ENCODE data around the gene PDE2A.

Gene PDE2A

GRCh38 chr11:72648384-72649136 lies 25.7 kb downstream of the PDE2A start:
- no peak overlapping the region for H3K4me3 Mint-ChIP-seq
- ATAC-seq (replicated peaks) = no peak
- no peaks in the 10 kb centered on the region for H3K9me3 Mint-ChIP-seq
- peaks cover 9 to 14% of the 10 kb centered on the region in 2 donors for H3K27me3 Mint-ChIP-seq
- DNase-seq = no peak
- H3K4me1 Mint-ChIP-seq = peaks cover 0 to 5% of the 10 kb centered on the region in 2 donors
- no peak overlapping the region for H3K27ac Mint-ChIP-seq
- H3K36me3 Mint-ChIP-seq = no peaks in the 10 kb centered on the region

DNA sequence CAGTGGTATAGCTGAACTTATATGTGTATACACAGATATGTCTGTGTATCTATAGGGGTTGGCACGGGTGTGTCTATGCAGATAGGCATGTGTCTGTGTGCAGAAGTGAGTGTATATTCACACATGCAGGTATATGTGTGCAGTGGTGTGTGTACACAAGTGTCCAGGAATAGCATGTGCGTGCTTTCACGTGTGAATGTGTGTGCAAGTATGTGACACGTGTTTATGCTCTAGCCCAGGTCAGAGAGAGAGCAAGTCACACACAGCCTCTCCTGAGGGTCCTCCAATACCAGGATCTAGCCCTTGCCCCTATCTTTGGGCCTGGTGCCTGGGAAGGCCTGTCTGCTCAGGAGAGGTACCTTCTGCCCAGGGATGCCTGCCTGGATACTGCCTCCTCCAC lies 26.3 kb downstream of the PDE2A start:
- DNase-seq (no peak), ATAC-seq (replicated peaks) (no peak)
- Mint-ChIP-seq H3K4me1 (peaks cover 0 to 8% of the 10 kb centered on the region in 2 donors), H3K4me3 (no peak overlapping the region), H3K36me3 (no peaks in the 10 kb centered on the region), H3K27me3 (peaks cover 6 to 10% of the 10 kb centered on the region in 2 donors), H3K9me3 (no peaks in the 10 kb centered on the region), H3K27ac (no peak overlapping the region)

DNA sequence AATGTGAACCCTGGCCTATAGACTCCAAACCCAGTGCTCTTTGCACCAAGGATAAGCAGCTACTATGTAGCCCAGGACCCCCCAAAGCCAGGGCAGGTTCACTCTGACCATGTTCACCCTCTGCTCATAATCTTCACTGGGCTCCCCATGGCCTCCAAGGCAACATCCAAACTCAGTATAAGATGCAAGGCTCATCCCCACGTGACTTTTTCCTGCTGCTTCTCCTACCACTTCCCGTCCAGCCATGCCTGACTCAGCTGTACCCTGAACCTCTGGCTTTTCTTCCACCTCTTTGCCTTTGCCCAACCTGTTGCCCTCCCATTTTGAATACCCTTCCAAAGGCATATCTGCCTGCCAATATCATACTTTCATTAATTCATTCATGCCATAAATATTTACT lies 27.8 kb downstream of the PDE2A start:
- Mint-ChIP-seq H3K4me1 (peaks cover 0 to 8% of the 10 kb centered on the region in 2 donors), H3K36me3 (no peaks in the 10 kb centered on the region), H3K4me3 (no peak overlapping the region), H3K9me3 (no peaks in the 10 kb centered on the region), H3K27me3 (peaks cover 6 to 9% of the 10 kb centered on the region in 2 donors), H3K27ac (no peak overlapping the region)
- ATAC-seq (replicated peaks) (no peak), DNase-seq (no peak)

DNA sequence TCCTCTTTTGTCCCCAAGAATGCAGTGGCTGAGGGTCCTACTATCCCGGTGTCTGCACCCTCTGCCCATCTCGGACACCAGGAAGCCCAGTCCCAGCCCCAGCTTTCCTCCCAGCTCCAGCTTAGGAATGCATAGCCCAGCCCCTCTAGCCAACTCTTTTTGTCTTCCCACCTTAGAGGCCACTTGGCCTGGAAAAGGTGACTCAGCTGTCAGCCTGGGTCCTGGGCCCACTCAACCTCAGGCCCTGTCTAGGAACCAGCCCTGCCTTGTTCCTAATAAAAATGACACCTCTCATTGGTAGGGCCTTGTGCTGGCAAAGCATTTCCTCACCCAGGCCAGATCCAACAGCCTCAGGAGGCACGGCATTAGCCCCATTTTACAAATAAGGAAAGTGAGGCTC lies 28.2 kb downstream of the PDE2A start:
- ATAC-seq (replicated peaks) (no peak), DNase-seq (no peak)
- Mint-ChIP-seq H3K27ac (no peak overlapping the region), H3K27me3 (peaks cover 6 to 9% of the 10 kb centered on the region in 2 donors), H3K9me3 (no peaks in the 10 kb centered on the region), H3K4me3 (no peak overlapping the region), H3K36me3 (no peaks in the 10 kb centered on the region), H3K4me1 (peaks cover 0 to 8% of the 10 kb centered on the region in 2 donors)

DNA sequence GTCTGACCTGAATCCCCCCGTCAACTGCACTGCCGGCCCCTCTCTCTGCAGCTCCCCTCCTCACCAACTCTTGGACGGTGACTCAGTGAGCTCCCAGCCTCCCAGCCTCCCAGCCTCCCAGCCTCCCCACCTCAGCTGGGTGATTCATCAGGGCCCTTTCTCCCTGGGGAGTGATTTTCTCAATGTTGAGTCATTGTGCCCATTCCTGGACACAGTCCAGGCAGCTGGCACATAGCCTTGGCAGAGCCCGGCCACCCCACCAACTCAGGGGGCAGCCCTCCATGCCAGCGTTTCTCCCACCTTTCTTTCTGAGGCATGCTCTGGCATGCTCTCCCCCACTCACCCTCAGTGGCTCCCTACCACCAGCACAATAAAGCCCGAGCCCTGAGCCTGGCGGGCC lies 30.7 kb downstream of the PDE2A start:
- no peaks in the 10 kb centered on the region for H3K9me3 Mint-ChIP-seq
- H3K4me3 Mint-ChIP-seq = peak overlapping the region; percentile 33 to 39
- H3K27me3 Mint-ChIP-seq = peaks cover 6 to 9% of the 10 kb centered on the region in 2 donors
- DNase-seq (no peak), ATAC-seq (replicated peaks) (no peak)
- H3K27ac Mint-ChIP-seq = peak overlapping the region; percentile 42
- peaks cover 0 to 8% of the 10 kb centered on the region in 2 donors for H3K4me1 Mint-ChIP-seq
- H3K36me3 Mint-ChIP-seq = no peaks in the 10 kb centered on the region

GRCh38 chr11:72642884-72643522 lies 31.2 kb downstream of the PDE2A start:
- Mint-ChIP-seq H3K27me3 (peaks cover 6 to 9% of the 10 kb centered on the region in 2 donors), H3K36me3 (no peaks in the 10 kb centered on the region), H3K9me3 (no peaks in the 10 kb centered on the region), H3K4me1 (peaks cover 0 to 8% of the 10 kb centered on the region in 2 donors), H3K27ac (no peak overlapping the region), H3K4me3 (peak overlapping the region; percentile 33 to 79)
- DNase-seq (peak; percentile 46), ATAC-seq (replicated peaks) (peak; percentile 82)

DNA sequence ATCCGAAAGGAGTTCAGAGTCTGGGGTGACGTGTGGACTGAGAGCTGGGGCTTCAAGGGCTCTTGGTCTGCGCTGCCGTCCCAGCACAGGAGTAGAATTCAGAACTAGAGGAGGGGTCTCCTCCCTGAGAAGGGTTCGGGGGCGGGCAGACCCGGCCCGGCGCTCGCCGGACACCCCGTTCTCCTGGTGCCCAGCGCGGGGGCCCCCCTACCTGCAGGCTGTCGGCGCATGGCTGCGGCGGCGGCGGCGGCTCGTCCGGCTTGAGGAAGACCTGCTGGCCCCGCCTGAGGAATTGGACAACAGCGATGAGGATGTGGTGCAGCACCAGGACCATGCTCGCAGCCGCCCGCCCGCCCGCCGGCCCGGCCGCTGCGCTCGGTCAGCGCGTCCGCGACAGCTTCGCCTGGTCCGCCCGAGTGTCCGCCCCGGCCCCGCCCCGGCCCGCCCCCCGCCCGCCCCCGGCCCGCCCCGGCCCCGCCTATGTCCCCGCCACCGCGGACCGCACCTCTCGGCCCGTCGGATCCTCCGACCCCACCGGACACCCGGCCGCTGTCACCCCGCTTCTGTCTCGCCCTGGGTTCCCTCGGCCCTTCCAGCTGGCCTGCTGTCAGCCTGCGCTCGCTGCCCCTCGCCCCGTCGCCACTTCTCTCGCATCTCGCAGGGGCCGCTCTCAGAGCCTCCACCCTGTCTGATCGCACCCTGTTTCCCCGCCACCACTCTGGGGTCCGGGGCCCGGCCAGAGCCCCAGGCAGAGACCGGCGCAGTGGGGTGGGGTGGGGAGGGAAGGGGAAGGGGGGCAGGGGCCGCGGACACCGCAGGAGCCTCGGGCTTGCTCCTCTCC lies 32.0 kb downstream of the PDE2A start:
- peaks cover 0 to 8% of the 10 kb centered on the region in 2 donors for H3K4me1 Mint-ChIP-seq
- H3K27me3 Mint-ChIP-seq = peaks cover 9 to 12% of the 10 kb centered on the region in 2 donors
- H3K4me3 Mint-ChIP-seq = peak overlapping the region; percentile 44 to 79
- no peaks in the 10 kb centered on the region for H3K36me3 Mint-ChIP-seq
- ATAC-seq (replicated peaks) (peak; percentile 43 to 62), DNase-seq (no peak)
- H3K9me3 Mint-ChIP-seq = no peaks in the 10 kb centered on the region
- H3K27ac Mint-ChIP-seq = no peak overlapping the region

DNA sequence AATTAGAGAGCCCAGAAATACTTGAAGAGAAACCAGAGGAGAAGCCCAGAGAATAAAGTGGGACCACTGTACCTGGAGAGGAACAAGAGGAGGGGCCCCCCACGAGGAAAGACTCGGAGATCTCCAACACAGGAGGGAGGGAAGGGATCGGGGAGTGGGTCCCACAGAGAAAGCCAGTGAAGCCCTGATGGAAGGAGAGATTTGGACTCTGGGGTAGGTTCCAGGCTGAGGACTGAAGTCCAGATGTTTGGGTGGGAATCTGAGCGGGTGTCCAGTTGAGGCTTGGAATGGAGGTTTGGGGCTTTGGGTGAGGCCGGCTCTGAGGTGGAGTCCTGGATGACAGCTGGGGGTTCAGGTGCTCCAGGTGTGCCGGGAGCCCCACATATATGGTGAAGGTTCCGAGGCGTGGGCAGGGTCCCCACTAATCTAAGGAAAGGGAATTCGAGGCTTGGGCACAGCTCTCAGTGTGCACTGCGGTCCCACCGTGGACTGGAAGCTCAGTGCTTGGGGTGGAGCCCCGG lies 32.6 kb downstream of the PDE2A start:
- no peak for DNase-seq
- no peaks in the 10 kb centered on the region for H3K9me3 Mint-ChIP-seq
- ATAC-seq (replicated peaks) = no peak
- no peak overlapping the region for H3K4me3 Mint-ChIP-seq
- H3K27ac Mint-ChIP-seq = no peak overlapping the region
- no peaks in the 10 kb centered on the region for H3K36me3 Mint-ChIP-seq
- peaks cover 0 to 8% of the 10 kb centered on the region in 2 donors for H3K4me1 Mint-ChIP-seq
- peaks cover 9 to 19% of the 10 kb centered on the region in 2 donors for H3K27me3 Mint-ChIP-seq

DNA sequence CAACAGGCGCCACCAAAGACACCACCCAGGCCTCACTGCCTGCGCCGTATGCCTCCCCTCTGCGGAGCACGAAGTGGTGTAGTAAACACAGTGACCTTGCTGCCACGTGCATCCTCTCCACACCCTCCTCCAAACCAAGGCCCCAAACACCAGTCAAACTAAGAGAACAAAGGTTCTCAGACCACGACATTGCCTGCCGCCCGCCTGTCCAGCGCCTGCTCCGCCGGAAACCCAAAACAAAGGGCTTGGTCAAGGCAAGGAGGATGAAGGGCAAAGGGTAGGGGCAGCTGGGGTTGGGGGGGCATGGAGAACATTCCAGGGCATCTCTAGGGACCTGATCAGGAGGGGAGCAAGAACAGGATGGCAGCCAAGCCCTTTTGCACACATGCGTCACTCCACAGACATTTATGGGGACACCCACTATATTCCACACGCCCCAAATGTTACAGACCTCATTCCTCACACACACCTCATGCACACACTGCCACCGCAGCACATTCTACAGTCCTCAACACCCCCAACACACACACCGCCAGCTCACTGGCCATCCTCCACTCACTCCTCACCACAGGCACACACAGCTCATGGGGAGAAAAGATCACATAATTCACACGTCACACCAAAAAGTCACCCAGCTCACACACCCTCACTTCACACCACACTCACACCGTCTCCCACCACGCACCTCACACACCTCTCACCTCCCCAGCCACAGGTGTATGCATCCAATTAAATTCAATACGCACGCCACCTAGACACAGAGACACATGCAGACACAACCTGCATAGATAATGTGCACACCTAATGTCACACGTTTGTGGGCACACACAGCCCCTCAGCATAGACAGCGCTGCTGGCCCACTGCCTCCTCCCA lies 34.5 kb downstream of the PDE2A start:
- Mint-ChIP-seq H3K36me3 (no peaks in the 10 kb centered on the region), H3K4me3 (no peak overlapping the region), H3K27me3 (peaks cover 13 to 21% of the 10 kb centered on the region in 2 donors), H3K4me1 (peaks cover 0 to 8% of the 10 kb centered on the region in 2 donors), H3K9me3 (no peaks in the 10 kb centered on the region), H3K27ac (no peak overlapping the region)
- no peak for ATAC-seq (replicated peaks)
- no peak for DNase-seq

DNA sequence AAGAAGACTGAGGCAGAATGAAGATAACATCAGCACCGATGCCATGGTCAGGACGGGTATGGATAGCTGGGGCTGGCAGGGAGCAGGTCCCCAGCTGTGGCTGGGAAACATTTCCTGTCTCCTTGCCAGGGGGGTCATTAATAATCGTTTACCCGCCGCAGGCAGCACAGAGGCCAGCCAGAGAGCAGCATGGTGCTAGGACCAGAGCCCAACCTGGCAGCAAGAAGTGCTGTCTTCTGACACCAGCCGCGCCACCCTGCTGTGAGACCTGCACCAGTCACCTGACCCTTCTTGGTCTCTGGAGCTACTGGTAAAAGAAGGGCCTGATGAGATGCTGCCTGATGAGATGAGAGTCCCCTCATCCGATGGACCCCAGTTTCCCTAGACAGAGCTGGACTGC lies 36.3 kb downstream of the PDE2A start:
- H3K36me3 Mint-ChIP-seq = no peaks in the 10 kb centered on the region

GRCh38 chr11:72637198-72637597 lies 37.0 kb downstream of the PDE2A start:
- Mint-ChIP-seq H3K27ac (peak overlapping the region; percentile 56), H3K4me1 (no peaks in the 10 kb centered on the region), H3K9me3 (no peaks in the 10 kb centered on the region), H3K4me3 (no peak overlapping the region), H3K36me3 (no peaks in the 10 kb centered on the region), H3K27me3 (peaks cover 20 to 32% of the 10 kb centered on the region in 2 donors)
- ATAC-seq (replicated peaks) = no peak
- no peak for DNase-seq

More for the DNA sequence above, 36.3 kb downstream of the PDE2A start:
- Mint-ChIP-seq H3K27me3 (peaks cover 16 to 27% of the 10 kb centered on the region in 2 donors), H3K4me3 (no peak overlapping the region), H3K27ac (no peak overlapping the region), H3K9me3 (no peaks in the 10 kb centered on the region), H3K4me1 (no peaks in the 10 kb centered on the region)
- DNase-seq (no peak), ATAC-seq (replicated peaks) (no peak)

- Mint-ChIP-seq H3K27me3 (peaks cover 21 to 35% of the 10 kb centered on the region in 2 donors), H3K9me3 (no peaks in the 10 kb centered on the region), H3K4me1 (no peaks in the 10 kb centered on the region), H3K4me3 (no peak overlapping the region), H3K27ac (no peak overlapping the region), H3K36me3 (no peaks in the 10 kb centered on the region)
- DNase-seq (no peak), ATAC-seq (replicated peaks) (no peak)
Measured at GRCh38 chr11:72636376-72636775, 37.8 kb downstream of the PDE2A start.

DNA sequence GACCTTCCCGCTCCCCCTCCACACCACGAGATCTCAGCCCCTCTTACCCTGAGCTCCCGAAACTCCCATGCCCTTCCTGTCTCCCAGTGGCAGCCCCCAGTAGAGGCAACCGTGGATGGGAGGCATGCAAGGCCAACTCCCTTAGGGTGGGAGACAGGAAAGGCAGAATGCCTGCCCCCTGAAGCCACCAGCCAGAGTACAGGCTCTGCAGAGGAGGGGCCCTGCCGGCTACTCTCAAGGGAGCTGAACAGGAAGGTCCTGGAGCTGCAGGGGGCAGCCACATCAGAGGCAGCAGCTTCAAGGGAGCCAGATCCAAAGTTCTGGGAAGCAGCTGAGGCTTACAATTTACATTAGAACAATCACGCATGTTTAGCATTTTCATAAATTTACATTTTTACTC lies 38.3 kb downstream of the PDE2A start:
- DNase-seq (no peak), ATAC-seq (replicated peaks) (no peak)
- Mint-ChIP-seq H3K27me3 (peaks cover 26 to 39% of the 10 kb centered on the region in 2 donors), H3K36me3 (no peaks in the 10 kb centered on the region), H3K9me3 (no peaks in the 10 kb centered on the region), H3K4me3 (no peak overlapping the region), H3K4me1 (no peaks in the 10 kb centered on the region), H3K27ac (no peak overlapping the region)

Measured in stimulated activated naive B cell treated with anti-CD40 and anti-IgM and Interleukin-4, amounts not matched to agents 10 μg/mL and 1 μg/mL and 100 μg/mL, for 72 hours (primary cell).